HepG2 (cell line): Measurements from ENCODE around the gene P2RX5.

Experiments used
- DPF2 ChIP-seq: sonication (generic); formaldehyde crosslinking; IDR thresholded peaks from 2 replicates; pipeline ENCODE4 v1.4.0; 2020; ENCODE audit warnings: mild to moderate bottlenecking, low read depth, missing genetic modification reagents, borderline replicate concordance
- EP300 ChIP-seq, 3 experiments: sonication (generic) in 1 of 3; formaldehyde crosslinking in 1 of 3; IDR thresholded peaks; 2 replicates each; pipeline versions ENCODE4 v1.5.1 to v1.6.1; 2011 to 2020; ENCODE audit warnings: low read depth in 2 of 3, low read length in 2 of 3, borderline replicate concordance in 1 of 3, improper control_type of control experiment in 1 of 3, mild to moderate bottlenecking in 1 of 3, missing genetic modification reagents in 1 of 3, moderate library complexity in 1 of 3
- NFE2L2 ChIP-seq: fragments of 150-350 bp; IDR thresholded peaks from 2 replicates; pipeline ENCODE4 v1.6.1; 2014; ENCODE audit warnings: low read length
- NR2C2 ChIP-seq: sonication (generic); formaldehyde crosslinking; IDR thresholded peaks from 2 replicates; pipeline ENCODE4 v1.4.0; 2020; ENCODE audit warnings: missing genetic modification reagents, mild to moderate bottlenecking, moderate library complexity, borderline replicate concordance
- POLR2A ChIP-seq, 2 experiments: IDR thresholded peaks; 2 replicates each; pipeline ENCODE4 v1.6.1; 2011; ENCODE audit warnings: low read depth in 2 of 2, low read length in 2 of 2, mild to moderate bottlenecking in 1 of 2, moderate library complexity in 1 of 2; ENCODE audit not compliant: insufficient read depth in 1 of 2
- ZNF224 ChIP-seq: sonication (generic); formaldehyde crosslinking; IDR thresholded peaks from 2 replicates; pipeline ENCODE4 v1.5.0; 2020; ENCODE audit warnings: mild to moderate bottlenecking, missing genetic modification reagents
- ZNF441 ChIP-seq: sonication (generic); formaldehyde crosslinking; IDR thresholded peaks from 2 replicates; pipeline ENCODE4 v1.7.0; 2021; ENCODE audit warnings: missing genetic modification reagents, borderline replicate concordance
- ZNF672 ChIP-seq: sonication (generic); formaldehyde crosslinking; IDR thresholded peaks from 2 replicates; pipeline ENCODE4 v1.8.1; 2022; ENCODE audit warnings: missing genetic modification reagents
- ZNF703 ChIP-seq: sonication (generic); formaldehyde crosslinking; IDR thresholded peaks from 2 replicates; pipeline ENCODE4 v1.5.1; 2020; ENCODE audit warnings: missing genetic modification reagents, mild to moderate bottlenecking, moderate library complexity, borderline replicate concordance
- TF ChIP-seq, protein P1 (sequence below), 2 experiments: sonication (generic) in 1 of 2; formaldehyde crosslinking in 1 of 2; IDR thresholded peaks; 2 replicates each; pipeline versions ENCODE4 v1.5.1 to v1.6.1; 2011 to 2020; ENCODE audit warnings: borderline replicate concordance in 1 of 2, low read depth in 1 of 2, low read length in 1 of 2, mild to moderate bottlenecking in 1 of 2, missing genetic modification reagents in 1 of 2, moderate library complexity in 1 of 2
- TF ChIP-seq, protein P2 (sequence below): sonication (generic); formaldehyde crosslinking; IDR thresholded peaks from 2 replicates; pipeline ENCODE4 v1.5.0; 2020; ENCODE audit warnings: mild to moderate bottlenecking, missing genetic modification reagents, moderate library complexity
- TF ChIP-seq, protein P3 (sequence below): sonication (generic); formaldehyde crosslinking; IDR thresholded peaks from 2 replicates; pipeline ENCODE4 v1.8.0; 2022; ENCODE audit warnings: missing genetic modification reagents, mild to moderate bottlenecking, inconsistent platforms, borderline replicate concordance

DNA sequence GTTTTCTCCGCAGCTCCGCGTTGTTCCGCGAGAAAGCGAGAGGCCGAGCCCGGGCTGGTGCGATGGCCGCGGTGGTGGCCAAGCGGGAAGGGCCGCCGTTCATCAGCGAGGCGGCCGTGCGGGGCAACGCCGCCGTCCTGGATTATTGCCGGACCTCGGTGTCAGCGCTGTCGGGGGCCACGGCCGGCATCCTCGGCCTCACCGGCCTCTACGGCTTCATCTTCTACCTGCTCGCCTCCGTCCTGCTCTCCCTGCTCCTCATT is 26.9 kb downstream of the P2RX5 start:
- TF ChIP-seq, protein P1, sequence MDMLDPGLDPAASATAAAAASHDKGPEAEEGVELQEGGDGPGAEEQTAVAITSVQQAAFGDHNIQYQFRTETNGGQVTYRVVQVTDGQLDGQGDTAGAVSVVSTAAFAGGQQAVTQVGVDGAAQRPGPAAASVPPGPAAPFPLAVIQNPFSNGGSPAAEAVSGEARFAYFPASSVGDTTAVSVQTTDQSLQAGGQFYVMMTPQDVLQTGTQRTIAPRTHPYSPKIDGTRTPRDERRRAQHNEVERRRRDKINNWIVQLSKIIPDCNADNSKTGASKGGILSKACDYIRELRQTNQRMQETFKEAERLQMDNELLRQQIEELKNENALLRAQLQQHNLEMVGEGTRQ (IDR thresholded peaks at IDR 0.05; ENCODE audit: low read depth, low read length) = no peak
- TF ChIP-seq, protein P1 (CRISPR knock-in tag; IDR thresholded peaks at IDR 0.05; ENCODE audit: borderline replicate concordance) = no peak
- TF ChIP-seq ZNF224 (CRISPR knock-in tag) (no peak), EP300 (IDR thresholded peaks at IDR 0.05; ENCODE audit: low read depth in 2 of 2, low read length in 2 of 2) (no peak), EP300 (CRISPR knock-in tag; IDR thresholded peaks at IDR 0.05; ENCODE audit: borderline replicate concordance) (no peak), ZNF703 (CRISPR knock-in tag) (no peak), NR2C2 (no peak), POLR2A (IDR thresholded peaks at IDR 0.05; ENCODE audit: insufficient read depth in 1 of 2, low read depth in 2 of 2, low read length in 2 of 2) (no peak), DPF2 (CRISPR knock-in tag) (no peak), ZNF441 (no peak), NFE2L2 (no peak), ZNF672 (CRISPR knock-in tag) (no peak)
- TF ChIP-seq, protein P2, sequence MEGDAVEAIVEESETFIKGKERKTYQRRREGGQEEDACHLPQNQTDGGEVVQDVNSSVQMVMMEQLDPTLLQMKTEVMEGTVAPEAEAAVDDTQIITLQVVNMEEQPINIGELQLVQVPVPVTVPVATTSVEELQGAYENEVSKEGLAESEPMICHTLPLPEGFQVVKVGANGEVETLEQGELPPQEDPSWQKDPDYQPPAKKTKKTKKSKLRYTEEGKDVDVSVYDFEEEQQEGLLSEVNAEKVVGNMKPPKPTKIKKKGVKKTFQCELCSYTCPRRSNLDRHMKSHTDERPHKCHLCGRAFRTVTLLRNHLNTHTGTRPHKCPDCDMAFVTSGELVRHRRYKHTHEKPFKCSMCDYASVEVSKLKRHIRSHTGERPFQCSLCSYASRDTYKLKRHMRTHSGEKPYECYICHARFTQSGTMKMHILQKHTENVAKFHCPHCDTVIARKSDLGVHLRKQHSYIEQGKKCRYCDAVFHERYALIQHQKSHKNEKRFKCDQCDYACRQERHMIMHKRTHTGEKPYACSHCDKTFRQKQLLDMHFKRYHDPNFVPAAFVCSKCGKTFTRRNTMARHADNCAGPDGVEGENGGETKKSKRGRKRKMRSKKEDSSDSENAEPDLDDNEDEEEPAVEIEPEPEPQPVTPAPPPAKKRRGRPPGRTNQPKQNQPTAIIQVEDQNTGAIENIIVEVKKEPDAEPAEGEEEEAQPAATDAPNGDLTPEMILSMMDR (CRISPR knock-in tag) = no peak
- TF ChIP-seq, protein P3, sequence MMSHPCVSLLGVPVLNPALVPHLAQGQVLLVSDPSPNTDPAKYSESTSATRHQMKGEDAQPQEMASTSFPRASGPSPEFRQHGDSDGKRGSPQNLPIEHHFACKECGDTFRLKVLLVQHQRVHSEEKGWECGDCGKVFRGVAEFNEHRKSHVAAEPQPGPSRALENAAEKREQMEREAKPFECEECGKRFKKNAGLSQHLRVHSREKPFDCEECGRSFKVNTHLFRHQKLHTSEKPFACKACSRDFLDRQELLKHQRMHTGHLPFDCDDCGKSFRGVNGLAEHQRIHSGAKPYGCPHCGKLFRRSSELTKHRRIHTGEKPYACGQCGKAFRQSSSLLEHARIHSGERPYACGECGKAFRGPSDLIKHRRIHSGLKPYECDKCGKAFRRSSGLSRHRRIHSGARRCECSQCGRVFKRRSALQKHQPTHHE (CRISPR knock-in tag) = no peak
